K562 (cell line): ENCODE measurements around the gene CALU. TPM values are rescaled to one million over a fixed set of nuclear protein-coding genes. Genes with fewer than 3 reads are reported as not detected.
A peak's percentile ranks its signal among the peaks of the same experiment; 100 is the strongest.

Experiments used
- CBFB ChIP-seq: sonication (generic); formaldehyde crosslinking; IDR thresholded peaks from 2 replicates; pipeline ENCODE4 v1.4.0; 2020; ENCODE audit warnings: mild to moderate bottlenecking, missing genetic modification reagents
- DIDO1 ChIP-seq: fragments of 450-650 bp; IDR thresholded peaks from 2 replicates; pipeline ENCODE4 v1.6.1; 2016; ENCODE audit warnings: low read depth, missing biosample characterization, missing genetic modification characterization
- ESRRB ChIP-seq: fragments of 250-450 bp; sonication (Bioruptor Pico); IDR thresholded peaks from 2 replicates; pipeline ENCODE4 v1.5.0; 2020; ENCODE audit warnings: mild to moderate bottlenecking, moderate library complexity, borderline replicate concordance
- ETV6 ChIP-seq, 3 experiments: fragments of 150-350 bp in 1 of 3; sonication (generic) in 1 of 3; formaldehyde crosslinking in 1 of 3; IDR thresholded peaks; 2 replicates each; pipeline versions ENCODE4 v1.6.1 to v1.8.0; 2014 to 2022; ENCODE audit warnings: borderline replicate concordance in 2 of 3, low read depth in 2 of 3, antibody characterized with exemption in 1 of 3, low read length in 1 of 3, mild to moderate bottlenecking in 1 of 3, missing genetic modification reagents in 1 of 3
- FOS ChIP-seq: IDR thresholded peaks from 3 replicates; pipeline ENCODE4 v1.6.1; 2011; ENCODE audit not compliant: insufficient read length; ENCODE audit errors: extremely low read depth
- FUS ChIP-seq: fragments of 200-400 bp; formaldehyde crosslinking; optimal IDR thresholded peaks from 2 replicates; pipeline ENCODE3; 2017; ENCODE audit warnings: low read depth, low read length
- GTF3C2 ChIP-seq: IDR thresholded peaks from 3 replicates; pipeline ENCODE4 v1.6.1; 2011; ENCODE audit warnings: borderline replicate concordance, mild to moderate bottlenecking, moderate library complexity; ENCODE audit not compliant: insufficient read length; ENCODE audit errors: extremely low read depth
- HBP1 ChIP-seq: fragments of 450-650 bp; formaldehyde crosslinking; IDR thresholded peaks from 2 replicates; pipeline ENCODE4 v1.4.0; 2022; ENCODE audit warnings: missing genetic modification characterization
- ID3 ChIP-seq, 2 experiments: fragments of 250-450 bp in 1 of 2; fragments of 450-650 bp in 1 of 2; sonication (Bioruptor Pico) in 1 of 2; IDR thresholded peaks; 2 replicates each; pipeline versions ENCODE4 v1.6.1 to v1.8.0; 2016 to 2021; ENCODE audit warnings: mild to moderate bottlenecking in 2 of 2, moderate library complexity in 2 of 2, missing compliant biosample characterization in 1 of 2, missing genetic modification characterization in 1 of 2
- KDM5B ChIP-seq: fragments of 200-600 bp; sonication (generic); IDR thresholded peaks from 2 replicates; pipeline ENCODE4 v1.6.1; 2012; ENCODE audit warnings: low read depth, mild to moderate bottlenecking, moderate library complexity, low read length, control low read depth, inconsistent platforms; ENCODE audit not compliant: insufficient replicate concordance
- NCOA2 ChIP-seq, 2 experiments: fragments of 450-650 bp; IDR thresholded peaks; 2 replicates each; pipeline ENCODE4 v1.6.1; 2018; ENCODE audit warnings: mild to moderate bottlenecking in 2 of 2, moderate library complexity in 1 of 2; ENCODE audit not compliant: partially characterized antibody in 2 of 2
- PCBP1 ChIP-seq: fragments of 200-400 bp; formaldehyde crosslinking; IDR thresholded peaks from 2 replicates; pipeline ENCODE4 v1.6.1; 2018; ENCODE audit warnings: mild to moderate bottlenecking, low read depth, low read length; ENCODE audit not compliant: poor library complexity, severe bottlenecking
- POU5F1 ChIP-seq: fragments of 150-350 bp; IDR thresholded peaks from 2 replicates; pipeline ENCODE4 v1.6.1; 2014; ENCODE audit warnings: borderline replicate concordance, low read length, low read depth, mild to moderate bottlenecking; ENCODE audit not compliant: partially characterized antibody
- RB1 ChIP-seq: fragments of 450-650 bp; IDR thresholded peaks from 2 replicates; pipeline ENCODE4 v1.6.1; 2017; ENCODE audit warnings: low read depth, mild to moderate bottlenecking
- RBFOX2 ChIP-seq: fragments of 200-400 bp; formaldehyde crosslinking; IDR thresholded peaks from 2 replicates; pipeline ENCODE4 v1.6.1; 2017; ENCODE audit warnings: low read depth, mild to moderate bottlenecking, low read length, moderate library complexity
- RNF219 ChIP-seq: fragments of 250-450 bp; sonication (Bioruptor Pico); IDR thresholded peaks from 2 replicates; pipeline ENCODE4 v1.5.0; 2022; ENCODE audit warnings: mild to moderate bottlenecking
- TAL1 ChIP-seq: fragments of 450-650 bp; IDR thresholded peaks from 2 replicates; pipeline ENCODE4 v1.6.1; 2016; ENCODE audit warnings: mild to moderate bottlenecking
- ZNF384 ChIP-seq: IDR thresholded peaks from 2 replicates; pipeline ENCODE4 v1.6.1; 2012; ENCODE audit warnings: low read depth, low read length, improper control_type of control experiment
- ZNF695 ChIP-seq: fragments of 450-650 bp; formaldehyde crosslinking; IDR thresholded peaks from 2 replicates; pipeline ENCODE4 v1.4.0; 2020; ENCODE audit warnings: mild to moderate bottlenecking, moderate library complexity
- ZZZ3 ChIP-seq: fragments of 450-650 bp; IDR thresholded peaks from 2 replicates; pipeline ENCODE4 v1.6.1; 2016; ENCODE audit warnings: antibody characterized with exemption, mild to moderate bottlenecking, moderate library complexity
- polyA plus RNA-seq, 8 experiments: library from polyadenylated mRNA; depleted of rRNA in 4 of 8; stranded (reverse) in 5 of 8; unstranded in 3 of 8; fragments of >200 nt; fragmentation: Nextera tagmentation in 2 of 8; fragmentation: Illumina TruSeq in 1 of 8; extraction: Ambion mirVana in 2 of 8; extraction: Trizol in 1 of 8; gene quantifications; 2 replicates each; pipeline versions ENCODE4 v1.2.1 to v1.2.3, GENCODE V29; 2011 to 2014; ENCODE audit warnings: inconsistent platforms in 1 of 8, missing spikeins in 1 of 8
- total RNA-seq, 7 experiments: library from RNA; depleted of rRNA in 6 of 7; stranded (reverse); fragments of >200 nt in 6 of 7; fragmentation: Illumina TruSeq in 2 of 7; extraction: Trizol in 2 of 7; gene quantifications; 2 replicates each; pipeline versions ENCODE4 v1.2.1 to v1.2.3, GENCODE V29; 2011 to 2021; ENCODE audit warnings: low replicate concordance in 1 of 7

CALU gene
- total and polyA plus RNA-seq, 9 of the 15 experiments (the other 6 are each of a cell fraction or from before 2014, with no cell fraction given): 166 to 286 (median 215) TPM

GRCh38 chr7:128738570-128739047 is 550 bp upstream of the CALU start (continued):
- TF ChIP-seq TAL1: peak; percentile 34; the same call in 1 of the 2 replicates
- TF ChIP-seq ID3 (CRISPR knock-in tag; IDR thresholded peaks at IDR 0.05): no peak
- peak; percentile 30; the same call in 1 of the 2 replicates for TF ChIP-seq ID3 (tag; IDR thresholded peaks at IDR 0.05)
- TF ChIP-seq ZNF384: no peak
- TF ChIP-seq RNF219 (CRISPR knock-in tag): no peak
- TF ChIP-seq DIDO1 (tag): no peak; the same call in 1 of the 2 replicates
- TF ChIP-seq RBFOX2: no peak
- no peak for TF ChIP-seq FOS
- no peak for TF ChIP-seq KDM5B
- TF ChIP-seq ZZZ3: peak; percentile 69; the same call in 1 of the 2 replicates
- no peak; the same call in 1 of the 2 replicates for TF ChIP-seq CBFB
- no peak for TF ChIP-seq GTF3C2
- no peak for TF ChIP-seq RB1
- no peak for TF ChIP-seq HBP1 (CRISPR knock-in tag)
- no peak for TF ChIP-seq POU5F1
- no peak; a peak in 1 of 4 replicates for TF ChIP-seq ETV6 (IDR thresholded peaks at IDR 0.05; ENCODE audit: borderline replicate concordance in 1 of 2, low read depth in 2 of 2, low read length in 1 of 2)
- TF ChIP-seq ETV6 (CRISPR knock-in tag; IDR thresholded peaks at IDR 0.05; ENCODE audit: borderline replicate concordance): no peak; the same call in 1 of the 2 replicates
- TF ChIP-seq ZNF695: no peak
- TF ChIP-seq PCBP1: no peak
- TF ChIP-seq FUS: no peak
- TF ChIP-seq NCOA2 (IDR thresholded peaks at IDR 0.05; ENCODE audit: partially characterized antibody in 2 of 2): no peak
- TF ChIP-seq ESRRB (CRISPR knock-in tag): no peak
